GM19468 (cell line): ENCODE results near the gene C2orf42.
"Not testable (repeated sequence)": the region's sequence is repeated elsewhere in the genome, so short reads cannot be mapped to it uniquely, and the experiment has no call there.

Source experiments
- ATAC-seq: cut with Tn5 transposase; IDR thresholded peaks from one replicate; pipeline ENCODE4 v1.9.1; 2021; ENCODE audit warnings: mild to moderate bottlenecking, moderate library complexity, moderate number of reproducible peaks; ENCODE audit not compliant: unreplicated experiment; ENCODE audit errors: extremely low read depth

The C2orf42 gene

DNA sequence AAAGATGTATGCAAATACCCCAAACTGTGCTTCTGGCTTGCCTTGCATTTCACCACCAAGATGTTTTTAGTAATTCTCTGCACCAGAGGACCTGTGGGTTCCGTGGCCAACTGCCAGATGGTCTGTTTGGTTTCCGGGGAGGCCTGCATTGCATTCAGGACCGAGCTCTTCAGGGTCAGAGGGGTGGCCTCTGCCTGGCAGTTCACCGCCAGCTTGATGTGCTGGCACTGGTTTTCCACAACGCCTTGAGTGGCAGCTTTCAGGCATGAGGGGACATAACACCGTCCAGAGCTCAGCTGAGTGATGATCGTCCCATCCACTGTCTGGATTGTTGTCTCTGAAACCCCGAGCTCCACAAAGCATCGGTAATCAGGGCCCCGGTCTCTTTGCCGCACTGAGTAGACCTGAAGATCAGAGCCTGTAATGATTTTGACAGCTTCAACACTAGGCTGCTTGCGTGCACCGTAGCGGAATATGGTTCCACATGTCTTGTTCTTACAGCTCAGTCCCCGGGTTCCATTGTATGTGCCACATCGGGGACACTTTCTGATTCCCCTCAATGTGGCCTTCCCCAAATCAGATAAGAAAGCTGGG is 9.4 kb downstream of the C2orf42 start:
- no peak for ATAC-seq

DNA sequence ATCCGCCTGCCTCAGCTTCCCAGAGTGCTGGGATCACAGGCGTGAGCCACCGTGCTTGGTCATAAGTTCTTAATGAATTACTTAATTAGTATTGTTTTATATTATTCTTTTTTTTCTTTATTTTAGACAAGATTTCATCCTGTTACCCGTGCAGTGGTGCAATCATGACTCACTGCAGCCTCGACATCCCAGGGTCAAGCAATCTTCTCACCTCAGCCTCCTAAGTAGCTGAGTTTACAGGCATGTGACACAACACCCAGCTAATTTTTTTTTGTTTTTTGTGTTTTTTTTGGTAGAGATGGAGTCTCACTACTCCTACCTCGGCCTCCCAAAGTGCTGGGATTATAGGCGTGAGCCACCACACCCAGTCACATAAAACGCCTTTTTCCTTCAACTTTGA is 17.3 kb downstream of the C2orf42 start:
- ATAC-seq, result no peak

DNA sequence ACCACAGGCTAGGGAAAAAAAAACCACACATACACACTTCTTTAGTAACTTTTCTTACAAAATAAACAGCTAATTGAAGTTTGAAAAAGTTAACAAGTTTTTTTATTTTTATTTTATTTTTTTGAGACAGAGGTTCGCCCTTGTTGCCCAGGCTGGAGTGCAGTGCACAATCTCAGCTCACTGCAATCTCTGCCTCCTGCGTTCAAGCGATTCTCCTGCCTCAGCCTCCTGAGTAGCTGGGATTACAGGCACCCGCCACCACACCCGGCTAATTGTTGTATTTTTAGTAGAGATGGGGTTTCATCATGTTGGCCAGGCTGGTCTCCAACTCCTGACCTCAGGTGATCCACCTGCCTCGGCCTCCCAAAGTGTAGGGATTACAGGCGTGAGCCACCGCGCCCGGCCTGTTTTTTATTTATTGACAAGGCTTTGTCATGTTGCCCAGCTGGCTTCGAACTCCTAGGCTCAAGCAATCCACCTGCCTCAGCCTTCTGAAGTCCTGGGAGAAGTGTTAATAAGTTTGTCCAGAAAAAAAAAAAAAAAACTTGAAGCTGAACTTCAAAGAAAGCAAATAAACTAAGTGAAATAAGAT is 21.1 kb downstream of the C2orf42 start:
- ATAC-seq, result not testable (repeated sequence)

DNA sequence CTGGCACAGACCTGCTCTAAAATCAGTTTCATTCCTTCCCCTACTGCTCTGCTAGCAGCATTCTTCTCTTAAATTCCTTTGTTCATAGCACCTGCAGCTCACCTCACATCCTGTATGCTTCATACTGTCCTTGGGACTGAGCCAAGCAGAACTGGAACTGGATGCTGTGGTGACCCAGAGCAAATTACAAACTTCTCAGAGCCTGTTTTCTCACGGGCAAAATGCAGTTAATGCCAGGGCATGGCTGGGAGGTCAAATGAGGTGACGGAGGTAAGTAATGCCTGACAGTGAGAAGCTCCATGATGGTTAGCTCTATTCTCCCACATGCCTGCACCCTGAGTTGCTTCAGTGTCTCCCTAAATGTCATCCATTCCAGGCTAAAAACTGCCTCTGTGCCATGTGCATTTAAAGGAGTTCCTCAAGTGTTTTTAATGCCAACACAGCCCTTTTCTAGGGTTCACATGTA is 29.7 kb downstream of the C2orf42 start:
- ATAC-seq, result peak; percentile 82

DNA sequence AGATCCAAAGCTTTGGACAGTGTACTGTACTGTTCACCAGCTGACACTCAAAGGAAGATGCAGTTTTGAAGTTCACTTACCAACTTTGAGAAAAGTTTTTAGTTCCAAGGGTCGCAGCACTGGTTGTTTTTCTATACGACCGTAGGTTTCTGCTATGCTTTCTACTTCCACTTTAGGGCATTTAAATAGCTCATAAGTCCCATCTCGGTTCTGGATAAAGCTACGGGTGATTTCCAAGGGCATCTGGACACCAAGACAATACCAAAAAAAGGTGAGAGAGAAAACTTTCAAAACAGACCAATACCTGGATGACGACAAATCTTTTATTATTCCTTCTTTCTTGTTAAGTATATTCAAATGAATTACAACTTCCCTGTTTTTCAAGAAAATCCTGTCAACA is 30.3 kb downstream of the C2orf42 start:
- ATAC-seq, result no peak

DNA sequence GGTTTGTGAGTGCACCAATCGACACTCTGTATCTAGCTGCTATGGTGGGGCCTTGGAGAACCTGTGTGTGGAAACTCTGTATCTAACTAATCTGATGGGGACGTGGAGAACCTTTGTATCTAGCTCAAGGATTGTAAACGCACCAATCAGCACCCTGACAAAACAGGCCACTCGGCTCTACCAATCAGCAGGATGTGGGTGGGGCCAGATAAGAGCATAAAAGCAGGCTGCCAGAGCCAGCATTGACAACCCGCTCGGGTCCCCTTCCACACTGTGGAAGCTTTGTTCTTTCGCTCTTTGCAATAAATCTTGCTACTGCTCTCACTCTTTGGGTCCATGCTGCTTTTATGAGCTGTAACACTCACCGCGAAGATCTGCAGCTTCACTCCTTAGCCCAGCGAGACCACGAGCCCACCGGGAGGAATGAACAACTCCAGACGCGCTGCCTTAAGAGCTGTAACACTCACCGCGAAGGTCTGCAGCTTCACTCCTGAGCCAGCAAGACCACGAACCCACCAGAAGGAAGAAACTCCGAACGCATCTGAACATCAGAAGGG is 41.6 kb downstream of the C2orf42 start:
- not testable (repeated sequence) for ATAC-seq

DNA sequence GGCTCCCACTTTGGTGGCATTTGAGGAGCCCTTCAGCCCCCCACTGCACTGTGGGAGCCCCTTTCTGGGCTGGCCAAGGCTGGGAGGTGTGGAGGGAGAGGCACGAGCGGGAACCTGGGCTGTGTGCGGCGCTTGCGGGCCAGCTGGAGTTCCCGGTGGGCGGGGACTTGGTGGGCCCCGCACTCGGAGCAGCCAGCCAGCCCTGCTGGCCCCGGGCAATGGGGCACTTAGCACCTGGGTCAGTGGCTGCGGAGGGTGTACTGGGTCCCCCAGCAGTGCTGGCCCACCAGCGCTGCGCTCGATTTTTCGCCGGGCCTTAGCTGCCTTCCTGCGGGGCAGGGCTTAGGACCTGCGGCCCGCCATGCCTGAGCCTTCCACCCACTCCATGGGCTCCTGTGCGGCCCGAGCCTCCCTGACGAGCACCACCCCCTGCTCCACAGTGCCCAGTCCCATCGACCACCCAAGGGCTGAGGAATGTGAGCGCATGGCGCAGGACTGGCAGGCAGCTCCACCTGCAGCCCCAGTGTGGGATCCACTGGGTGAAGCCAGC is 42.5 kb downstream of the C2orf42 start:
- not testable (repeated sequence) for ATAC-seq

DNA sequence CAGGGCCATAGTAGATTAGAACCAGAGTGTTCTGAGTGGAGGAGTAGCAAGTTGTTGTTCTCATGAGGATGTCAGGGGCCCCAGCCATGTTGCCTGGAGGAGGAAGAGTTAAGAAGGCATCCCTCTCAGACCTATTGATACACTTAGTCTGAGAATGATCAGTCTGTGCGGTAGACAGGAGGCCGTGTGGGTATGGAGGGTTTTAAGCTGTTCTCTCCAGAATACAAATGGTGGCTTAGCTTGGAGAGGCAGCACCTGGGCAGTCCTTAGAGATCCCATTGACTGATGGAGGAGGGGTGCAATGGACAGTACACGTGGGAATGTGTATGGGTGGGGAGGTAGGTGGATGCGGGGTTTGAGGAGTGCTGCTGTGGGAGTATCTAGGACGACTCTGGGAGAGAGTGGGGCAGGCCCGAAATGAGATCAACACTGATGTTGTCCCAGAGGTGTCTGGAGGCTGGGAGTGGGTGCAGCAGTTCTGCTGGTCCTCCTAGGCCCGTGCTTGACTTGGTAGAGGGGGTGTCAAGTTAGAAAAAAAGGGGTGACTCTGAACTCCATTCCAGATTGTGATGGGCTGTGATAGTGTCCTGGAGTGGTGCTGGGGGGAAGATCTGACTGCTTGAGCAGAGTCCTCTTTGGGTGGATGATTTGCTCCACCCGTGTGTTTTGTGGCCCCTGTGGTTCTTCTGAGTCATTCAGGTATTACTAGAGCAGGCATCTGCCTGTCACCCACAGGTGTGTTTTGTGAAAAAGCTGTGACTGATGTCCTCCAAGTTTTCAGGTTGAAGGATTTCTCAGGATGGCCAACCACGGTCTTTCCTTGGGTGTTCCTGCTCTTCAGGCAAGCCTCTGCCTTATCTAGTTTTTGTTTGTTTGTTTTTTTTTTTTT is 44.7 kb downstream of the C2orf42 start:
- ATAC-seq, result no peak

DNA sequence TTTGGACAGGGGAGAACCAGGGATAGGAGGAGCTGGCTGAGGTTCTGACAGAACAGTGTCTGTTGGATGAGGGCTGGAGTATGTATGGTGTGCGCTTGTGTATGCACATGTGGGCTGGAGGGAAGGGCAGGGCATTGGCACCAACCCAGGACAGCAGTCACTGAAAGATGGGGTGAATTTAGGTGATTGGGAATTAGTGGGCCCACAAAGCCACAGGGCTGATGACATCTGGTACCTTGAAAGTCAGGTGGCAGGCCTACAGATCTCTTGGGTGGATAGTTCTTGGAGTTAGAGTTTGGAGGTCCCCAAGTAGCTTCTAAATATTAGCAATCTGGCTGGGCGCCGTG is 45.7 kb downstream of the C2orf42 start:
- no peak for ATAC-seq

DNA sequence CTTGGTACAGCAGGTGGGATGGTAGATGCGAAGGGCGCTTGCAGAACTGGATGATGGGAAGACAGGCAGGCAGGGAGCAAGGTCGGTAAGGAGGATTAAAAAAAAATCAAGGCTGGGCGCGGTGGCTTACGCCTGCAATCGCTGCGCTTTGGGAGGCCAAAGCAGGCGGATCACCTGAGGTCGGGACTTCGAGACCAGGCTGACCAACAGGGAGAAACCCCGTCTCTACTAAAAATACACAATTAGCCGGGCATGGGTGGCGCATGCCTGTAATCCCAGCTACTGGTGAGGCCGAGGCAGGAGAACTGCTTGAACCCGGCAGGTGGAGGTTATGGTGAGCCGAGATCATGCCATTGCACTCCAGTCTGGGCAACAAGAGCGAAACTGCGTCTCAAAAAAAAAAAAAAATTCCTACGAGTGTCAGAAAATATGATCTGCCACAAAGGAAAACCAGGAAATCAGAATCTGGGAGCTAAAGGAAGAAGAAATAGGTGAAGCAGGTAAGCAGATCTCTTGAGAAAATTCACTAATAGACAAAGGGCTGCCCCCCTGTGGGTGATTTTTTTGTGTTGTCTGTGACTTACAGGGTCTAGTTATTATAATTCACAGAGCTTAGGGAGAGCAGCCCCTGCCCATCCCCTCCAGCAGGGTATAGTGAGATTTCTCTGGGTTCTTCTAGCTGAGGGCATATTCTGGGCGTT is 46.2 kb downstream of the C2orf42 start:
- no peak for ATAC-seq

DNA sequence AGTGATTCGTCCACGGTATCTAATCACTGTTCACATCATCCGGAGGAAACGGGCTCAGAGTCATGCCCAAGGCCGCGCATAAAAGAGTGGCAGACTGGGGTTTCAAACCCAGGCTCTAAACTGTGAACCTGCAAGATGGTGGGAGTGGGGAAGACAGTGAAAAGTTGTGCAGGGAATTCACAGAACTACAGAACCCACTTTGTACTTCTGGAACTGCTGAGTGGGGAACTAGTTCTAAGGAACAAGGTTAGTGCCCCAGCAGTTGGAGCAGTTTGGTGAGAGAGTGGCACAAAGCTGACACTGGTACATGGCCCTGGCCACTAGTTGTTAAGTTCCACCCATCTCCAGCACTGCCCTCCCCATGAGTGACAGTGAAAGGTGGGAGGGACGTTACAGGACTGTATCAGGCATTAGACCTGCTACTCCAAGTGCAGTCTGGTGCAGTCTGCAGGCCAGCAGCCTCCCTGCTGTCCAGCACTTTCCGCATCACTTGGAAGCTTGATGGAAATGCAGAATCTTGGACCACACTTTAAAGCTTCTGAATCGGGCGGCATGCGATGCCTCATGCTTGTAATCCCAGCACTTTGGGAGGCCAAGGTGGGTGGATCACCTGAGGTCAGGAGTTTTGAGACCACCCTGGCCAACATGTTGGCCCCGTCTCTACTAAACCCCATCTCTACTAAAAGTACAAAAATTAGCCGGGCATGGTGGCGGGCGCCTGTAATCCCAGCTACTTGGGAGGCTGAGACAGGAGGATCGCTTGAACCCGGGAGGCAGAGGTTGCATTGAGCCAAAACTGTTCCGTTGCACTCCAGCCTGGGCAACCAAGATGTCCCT is 47.3 kb downstream of the C2orf42 start:
- ATAC-seq, result no peak

DNA sequence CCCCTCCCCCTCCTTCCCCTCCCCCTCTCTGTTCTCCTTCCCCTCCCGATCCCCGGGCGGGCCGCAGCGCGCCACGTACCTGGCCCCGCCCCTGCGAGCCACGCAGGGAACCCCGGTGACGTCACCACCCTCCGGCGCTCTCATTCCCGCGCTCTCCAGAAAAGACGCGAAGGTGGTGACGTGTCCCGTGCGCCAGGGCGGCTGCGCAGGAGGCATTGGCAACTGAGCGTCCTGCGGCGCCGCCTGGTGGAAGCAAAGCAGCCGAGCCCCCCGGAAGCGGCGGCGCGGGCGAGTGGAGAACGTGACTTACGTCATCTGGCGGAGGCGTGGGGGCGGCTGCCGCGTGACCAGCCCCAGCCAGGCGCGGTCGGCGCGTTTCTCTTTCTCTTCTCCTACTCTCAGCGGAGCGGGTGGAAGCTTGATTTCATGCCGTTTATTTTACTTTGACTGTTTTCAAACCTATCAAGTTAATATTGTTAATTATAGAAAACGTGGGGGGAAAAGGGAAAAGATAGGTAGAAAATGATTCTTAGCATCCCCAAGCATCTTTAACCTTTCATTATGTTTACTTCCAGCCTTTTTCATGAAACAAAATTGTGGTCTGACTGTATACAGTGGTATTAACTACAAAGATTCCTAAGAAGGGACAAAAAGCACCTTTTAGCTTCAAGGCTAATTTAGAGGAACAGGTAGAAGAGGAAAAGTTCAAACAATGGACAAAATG is 48.1 kb downstream of the C2orf42 start:
- peak; percentile 89 for ATAC-seq

DNA sequence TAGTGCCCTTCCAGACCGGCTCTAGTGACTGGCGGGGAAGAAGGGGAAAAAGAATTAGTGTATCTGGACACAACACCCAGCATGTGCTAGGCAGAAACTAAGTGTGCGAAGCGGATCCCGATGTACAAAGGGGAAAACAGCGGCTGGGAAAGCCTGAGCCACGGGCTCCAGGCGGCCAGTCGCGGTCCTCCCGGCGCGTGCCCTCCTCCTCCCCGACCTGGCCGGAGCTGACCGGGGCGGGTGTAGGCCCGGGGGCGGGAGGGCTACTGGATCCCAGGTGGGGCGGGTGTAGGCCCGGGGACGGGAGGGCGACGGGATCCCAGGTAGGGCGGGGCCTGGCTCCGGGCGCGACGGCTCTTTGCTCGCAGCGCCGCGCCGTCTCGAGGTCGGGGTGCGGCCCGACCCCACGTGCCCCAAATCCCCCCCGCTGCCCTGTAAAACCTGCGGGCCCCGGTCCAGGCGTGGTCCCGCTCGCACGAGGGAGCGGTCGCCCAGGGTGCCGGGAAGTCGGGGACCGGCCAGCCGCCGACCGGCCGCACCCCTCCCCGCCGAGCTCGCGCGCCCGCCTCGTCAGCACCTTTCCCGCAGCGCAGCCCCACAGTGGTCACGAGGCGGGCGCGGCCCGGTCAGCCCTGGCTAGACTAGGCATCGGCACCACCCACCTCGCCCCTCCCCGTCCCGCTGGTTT is 48.8 kb downstream of the C2orf42 start:
- peak; percentile 0 for ATAC-seq

DNA sequence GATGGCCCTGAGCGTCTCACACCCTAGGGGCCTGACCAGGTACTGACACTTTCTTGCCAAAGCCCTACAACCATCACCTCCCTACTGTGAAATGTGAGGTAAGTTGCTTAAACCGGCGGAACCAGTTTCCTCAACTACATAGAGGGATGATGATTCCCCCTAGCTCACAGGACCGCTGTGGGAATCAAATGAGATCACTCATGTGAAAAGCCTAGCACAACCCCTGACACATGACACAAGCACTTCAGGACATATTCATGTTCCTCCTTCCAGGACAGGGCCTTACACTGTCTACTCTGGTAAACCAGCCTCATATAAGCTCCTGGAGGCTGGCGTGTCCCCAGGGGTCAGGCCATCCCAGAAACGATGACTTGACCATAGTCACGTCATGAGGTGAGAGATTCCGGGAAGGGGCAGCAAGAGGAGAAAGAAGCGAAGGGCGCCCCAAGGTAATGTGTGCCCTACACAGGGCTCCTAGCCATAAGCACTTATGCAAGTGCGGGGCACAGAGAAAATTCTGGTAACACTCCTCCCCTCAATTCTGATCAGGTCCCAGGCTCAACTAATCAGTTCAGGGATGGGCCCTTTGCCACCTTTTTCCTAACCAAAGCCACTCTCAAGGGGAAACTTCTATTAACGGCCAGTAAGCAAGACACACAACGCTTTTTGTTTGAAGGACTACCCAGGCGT is 49.5 kb downstream of the C2orf42 start:
- ATAC-seq, result peak; percentile 27

DNA sequence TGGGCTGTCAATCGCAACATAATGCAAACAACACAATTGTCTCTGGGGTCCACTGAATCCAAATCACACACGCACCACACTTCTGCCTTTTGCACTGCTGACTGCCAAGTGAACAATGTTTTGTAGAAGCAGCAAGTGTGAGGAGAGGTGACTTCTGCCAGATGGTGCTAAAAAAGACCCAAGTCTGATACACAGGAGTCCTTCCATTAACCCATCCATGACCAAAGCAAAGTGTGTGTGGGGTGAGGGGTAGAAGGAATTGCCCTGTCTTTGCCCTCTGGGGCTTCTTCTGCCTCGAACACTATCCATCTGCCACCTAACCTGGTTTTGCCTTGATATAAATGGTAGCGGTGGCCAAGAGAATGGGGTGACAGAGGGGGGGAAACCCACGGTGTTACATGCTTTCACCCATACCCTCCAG is 50.0 kb downstream of the C2orf42 start:
- ATAC-seq, result no peak

DNA sequence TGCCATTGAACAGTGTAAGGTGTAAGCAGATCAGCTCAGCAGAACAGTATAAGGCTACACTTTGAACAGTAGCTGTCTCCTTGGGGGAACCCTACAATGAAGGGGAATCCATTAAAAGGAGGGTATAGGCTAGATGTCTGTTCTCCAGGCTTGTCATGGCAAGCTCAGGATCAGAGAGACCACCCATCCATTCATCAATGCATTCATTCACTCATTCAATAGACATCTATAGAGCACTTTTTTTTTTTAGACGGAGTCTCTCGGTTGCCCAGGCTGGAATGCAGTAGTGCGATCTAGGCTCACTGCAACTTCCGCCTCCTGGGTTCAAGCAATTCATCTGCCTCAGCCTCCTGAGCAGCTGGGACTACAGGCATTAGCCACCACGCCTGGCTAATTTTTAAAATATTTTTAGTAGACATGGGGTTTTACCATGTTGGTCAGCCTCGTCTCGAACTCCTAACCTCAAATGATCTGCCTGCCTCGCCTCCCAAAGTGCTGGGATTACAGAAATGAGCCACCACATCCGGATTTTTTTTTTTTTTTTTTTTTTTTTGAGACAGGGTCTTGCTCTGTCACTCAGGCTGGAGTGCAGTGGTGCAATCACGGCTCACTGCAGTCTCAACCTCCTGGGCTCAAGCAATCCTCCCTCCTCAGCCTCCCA is 56.4 kb downstream of the C2orf42 start:
- not testable (repeated sequence) for ATAC-seq
